ENCODE measurements around the gene RAB11B. TPM values are rescaled to one million over a fixed set of nuclear protein-coding genes. Genes with fewer than 3 reads are reported as not detected.

RAB11B gene
- polyA plus RNA-seq, 1 donor from 2014 or later, result 71.1 TPM

- H3K79me2 ChIP-seq (replicated peaks; ENCODE audit: insufficient read depth, low read length), result no peaks in the 10 kb centered on the region
- no peak overlapping the region for H3K27ac ChIP-seq (ENCODE audit: low read length)
- H3K4me3 ChIP-seq (ENCODE audit: low read length), result no peak overlapping the region
Measured at GRCh38 chr19:8371011-8371804, 19.0 kb upstream of the RAB11B start.

More at GRCh38 chr19:8371011-8371804, 19.0 kb upstream of the RAB11B start:
- Histone ChIP-seq H3K27me3 (ENCODE audit: insufficient read depth, low read depth, low read length) (peaks cover under 1% of the 10 kb centered on the region), H3F3A (ENCODE audit: insufficient read depth, low read length, poor library complexity, severe bottlenecking) (no peaks in the 10 kb centered on the region), H3K9me2 (ENCODE audit: insufficient read depth, low read length) (no peaks in the 10 kb centered on the region), H3K36me3 (ENCODE audit: insufficient read depth, low read length) (no peaks in the 10 kb centered on the region), H4K20me1 (ENCODE audit: insufficient read depth) (no peaks in the 10 kb centered on the region), H3K9me3 (ENCODE audit: low read length) (no peaks in the 10 kb centered on the region), H3K4me2 (ENCODE audit: low read length) (no peak overlapping the region), H2AFZ (ENCODE audit: low read depth, low read length) (no peak overlapping the region), H3K9ac (ENCODE audit: low read length) (no peak overlapping the region)
- TF ChIP-seq TAF1 (IDR thresholded peaks at IDR 0.05; ENCODE audit: low read depth), result no peak
- TF ChIP-seq CTCF (IDR thresholded peaks at IDR 0.05; ENCODE audit: poor library complexity, severe bottlenecking), result no peak
- TF ChIP-seq POLR2AphosphoS5 (IDR thresholded peaks at IDR 0.05), result no peak
- TF ChIP-seq EP300 (conservative IDR thresholded peaks at IDR 0.05; ENCODE audit: poor library complexity, severe bottlenecking), result no peak
- no peak for TF ChIP-seq REST (IDR thresholded peaks at IDR 0.05; ENCODE audit: borderline replicate concordance)
- no peak for TF ChIP-seq RAD21 (conservative IDR thresholded peaks at IDR 0.05)
- no peak for TF ChIP-seq MXI1 (conservative IDR thresholded peaks at IDR 0.05; ENCODE audit: poor library complexity, severe bottlenecking)
- no peak for TF ChIP-seq EZH2 (IDR thresholded peaks at IDR 0.05; ENCODE audit: borderline replicate concordance, insufficient read depth, low read length, poor library complexity, severe bottlenecking)
- no peak for TF ChIP-seq SMC3 (conservative IDR thresholded peaks at IDR 0.05; ENCODE audit: poor library complexity)

Measured in neural cell (in vitro differentiated cells).